Vagina (tissue), 2 donors: Measurements from ENCODE around the gene FLT4. TPM values are rescaled to one million over a fixed set of nuclear protein-coding genes. Genes with fewer than 3 reads are reported as not detected.
"Not testable (repeated sequence)": the region's sequence is repeated elsewhere in the genome, so short reads cannot be mapped to it uniquely, and the experiment has no call there.

Source experiments
- DNase-seq, 2 donors: peaks; one replicate each; pipeline ENCODE4 v3.0.0-alpha.2; 2017; ENCODE audit errors: extremely low spot score in 2 of 2
- H3K27ac ChIP-seq: fragments of 200-600 bp; sonication (generic); one replicate; pipeline ENCODE4 v1.5.1; 2019
- H3K27me3 ChIP-seq: fragments of 200-600 bp; sonication (generic); one replicate; pipeline ENCODE4 v1.5.1; 2019
- H3K36me3 ChIP-seq, 2 donors: fragments of 200-600 bp; sonication (generic); one replicate each; pipeline ENCODE4 v1.5.1; 2017 to 2019
- H3K4me1 ChIP-seq: fragments of 200-600 bp; sonication (generic); one replicate; pipeline ENCODE4 v1.5.1; 2019
- H3K4me3 ChIP-seq, 2 donors: fragments of 200-600 bp; sonication (generic); 1 replicate in 1 of 2; 2 replicates in 1 of 2; pipeline ENCODE4 v1.5.1; 2016 to 2019
- H3K9me3 ChIP-seq: fragments of 200-600 bp; sonication (generic); one replicate; pipeline ENCODE4 v1.5.1; 2019
- POLR2A ChIP-seq, 2 donors: fragments of 450-650 bp; IDR thresholded peaks; one replicate each; pipeline ENCODE4 v1.6.1; 2017; ENCODE audit warnings: antibody characterized with exemption in 2 of 2, mild to moderate bottlenecking in 2 of 2, moderate library complexity in 2 of 2
- POLR2AphosphoS5 ChIP-seq, 2 donors: sonication (generic); formaldehyde crosslinking; IDR thresholded peaks; one replicate each; pipeline ENCODE4 v1.9.0; 2017; ENCODE audit warnings: antibody characterized with exemption in 2 of 2, mild to moderate bottlenecking in 2 of 2, low read depth in 1 of 2; ENCODE audit not compliant: insufficient read depth in 1 of 2
- intact Hi-C: fragments of 100-400 bp; cut with DNase I; formaldehyde crosslinking; loops from one replicate; pipeline ENCODE4 v1.15.1; 2023
- total RNA-seq: library from RNA; depleted of rRNA; stranded (reverse); fragments of >200 nt; gene quantifications from one replicate; pipeline ENCODE4 v1.2.3, GENCODE V29; 2016
- TF ChIP-seq, protein P1 (sequence below), 3 experiments: fragments of 450-650 bp in 2 of 3; fragments of 200-600 bp in 1 of 3; sonication (generic) in 1 of 3; IDR thresholded peaks; one replicate each; pipeline ENCODE4 v1.5.1; 2017 to 2019; ENCODE audit warnings: antibody characterized with exemption in 3 of 3, mild to moderate bottlenecking in 2 of 3, moderate library complexity in 2 of 3

Gene FLT4
- total RNA-seq, 1 donor from 2014 or later: 20.9 TPM

- no peak for DNase-seq
- Histone ChIP-seq H3K4me1 (no peaks in the 10 kb centered on the region), H3K9me3 (no peaks in the 10 kb centered on the region), H3K27ac (no peak overlapping the region), H3K36me3 (no peaks in the 10 kb centered on the region), H3K27me3 (no peaks in the 10 kb centered on the region), H3K4me3 (no peak overlapping the region)
- intact Hi-C loops: no loop called here
- TF ChIP-seq POLR2A (IDR thresholded peaks at IDR 0.05) (no peak), POLR2AphosphoS5 (IDR thresholded peaks at IDR 0.05; ENCODE audit: insufficient read depth in 1 of 2, low read depth in 1 of 2) (no peak)
- TF ChIP-seq, protein P1, sequence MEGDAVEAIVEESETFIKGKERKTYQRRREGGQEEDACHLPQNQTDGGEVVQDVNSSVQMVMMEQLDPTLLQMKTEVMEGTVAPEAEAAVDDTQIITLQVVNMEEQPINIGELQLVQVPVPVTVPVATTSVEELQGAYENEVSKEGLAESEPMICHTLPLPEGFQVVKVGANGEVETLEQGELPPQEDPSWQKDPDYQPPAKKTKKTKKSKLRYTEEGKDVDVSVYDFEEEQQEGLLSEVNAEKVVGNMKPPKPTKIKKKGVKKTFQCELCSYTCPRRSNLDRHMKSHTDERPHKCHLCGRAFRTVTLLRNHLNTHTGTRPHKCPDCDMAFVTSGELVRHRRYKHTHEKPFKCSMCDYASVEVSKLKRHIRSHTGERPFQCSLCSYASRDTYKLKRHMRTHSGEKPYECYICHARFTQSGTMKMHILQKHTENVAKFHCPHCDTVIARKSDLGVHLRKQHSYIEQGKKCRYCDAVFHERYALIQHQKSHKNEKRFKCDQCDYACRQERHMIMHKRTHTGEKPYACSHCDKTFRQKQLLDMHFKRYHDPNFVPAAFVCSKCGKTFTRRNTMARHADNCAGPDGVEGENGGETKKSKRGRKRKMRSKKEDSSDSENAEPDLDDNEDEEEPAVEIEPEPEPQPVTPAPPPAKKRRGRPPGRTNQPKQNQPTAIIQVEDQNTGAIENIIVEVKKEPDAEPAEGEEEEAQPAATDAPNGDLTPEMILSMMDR (IDR thresholded peaks at IDR 0.05): no peak
Measured at GRCh38 chr5:180684623-180685161, 35.3 kb upstream of the FLT4 start.

- H3K27me3 ChIP-seq: no peaks in the 10 kb centered on the region
- no peak for TF ChIP-seq POLR2AphosphoS5 (IDR thresholded peaks at IDR 0.05; ENCODE audit: insufficient read depth in 1 of 2, low read depth in 1 of 2)
- TF ChIP-seq, protein P1 (IDR thresholded peaks at IDR 0.05): no peak
- TF ChIP-seq POLR2A (IDR thresholded peaks at IDR 0.05): no peak
Measured at GRCh38 chr5:180683220-180683922, 34.0 kb upstream of the FLT4 start.

DNA sequence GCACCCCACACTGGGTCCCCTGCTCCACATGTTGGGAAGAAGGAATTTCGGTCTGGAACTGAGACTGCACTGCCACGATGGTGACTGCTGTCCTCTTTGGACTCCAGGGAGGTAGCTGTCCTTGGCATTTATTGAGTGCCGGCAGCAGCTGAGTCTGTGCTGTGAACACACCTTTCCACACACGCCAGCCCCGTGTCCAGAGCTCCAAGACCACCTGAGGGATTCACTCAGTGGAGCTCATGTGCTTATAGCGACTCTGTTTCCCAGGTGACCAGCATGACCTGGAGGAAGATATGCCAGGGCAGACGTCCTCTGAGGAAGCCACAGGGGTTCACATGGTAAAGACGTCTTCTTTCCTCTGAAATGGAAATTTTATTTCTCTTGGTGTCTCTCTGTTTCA lies 33.2 kb upstream of the FLT4 start:
- intact Hi-C loops: no loop called here
- Histone ChIP-seq H3K4me3 (no peak overlapping the region), H3K9me3 (no peaks in the 10 kb centered on the region), H3K4me1 (no peaks in the 10 kb centered on the region), H3K27me3 (no peaks in the 10 kb centered on the region), H3K36me3 (no peaks in the 10 kb centered on the region), H3K27ac (no peak overlapping the region)
- no peak for TF ChIP-seq POLR2AphosphoS5 (IDR thresholded peaks at IDR 0.05; ENCODE audit: insufficient read depth in 1 of 2, low read depth in 1 of 2)
- TF ChIP-seq, protein P1 (IDR thresholded peaks at IDR 0.05): no peak
- TF ChIP-seq POLR2A (IDR thresholded peaks at IDR 0.05): no peak
- no peak for DNase-seq

More at GRCh38 chr5:180683220-180683922, 34.0 kb upstream of the FLT4 start:
- intact Hi-C loops: no loop called here
- H3K36me3 ChIP-seq: no peaks in the 10 kb centered on the region
- DNase-seq: no peak
- no peak overlapping the region for H3K27ac ChIP-seq
- no peaks in the 10 kb centered on the region for H3K4me1 ChIP-seq
- H3K9me3 ChIP-seq: no peaks in the 10 kb centered on the region
- no peak overlapping the region for H3K4me3 ChIP-seq

- not testable (repeated sequence) for H3K27me3 ChIP-seq
Measured at GRCh38 chr5:180682008-180682407, 32.6 kb upstream of the FLT4 start.

GRCh38 chr5:180678319-180678718 lies 28.9 kb upstream of the FLT4 start:
- intact Hi-C loops, H3K36me3 ChIP-seq, DNase-seq, H3K27me3 ChIP-seq, H3K9me3 ChIP-seq, H3K27ac ChIP-seq, H3K4me1 ChIP-seq, H3K4me3 ChIP-seq: not testable (repeated sequence)

More at GRCh38 chr5:180682008-180682407, 32.6 kb upstream of the FLT4 start:
- H3K27ac ChIP-seq, DNase-seq, H3K9me3 ChIP-seq, H3K4me1 ChIP-seq, H3K36me3 ChIP-seq, intact Hi-C loops, H3K4me3 ChIP-seq: not testable (repeated sequence)

- Histone ChIP-seq H3K36me3 (no peaks in the 10 kb centered on the region), H3K27me3 (no peaks in the 10 kb centered on the region), H3K27ac (no peak overlapping the region), H3K9me3 (no peaks in the 10 kb centered on the region), H3K4me1 (peaks cover 6% of the 10 kb centered on the region), H3K4me3 (no peak overlapping the region)
- DNase-seq: peak in 1 of 2 donors; percentile 43
- intact Hi-C loops: no loop called here
- TF ChIP-seq POLR2A (IDR thresholded peaks at IDR 0.05): no peak
- no peak for TF ChIP-seq POLR2AphosphoS5 (IDR thresholded peaks at IDR 0.05; ENCODE audit: insufficient read depth in 1 of 2, low read depth in 1 of 2)
- TF ChIP-seq, protein P1 (IDR thresholded peaks at IDR 0.05): no peak
Measured at GRCh38 chr5:180675036-180675635, 25.7 kb upstream of the FLT4 start.

GRCh38 chr5:180674090-180674475 lies 24.7 kb upstream of the FLT4 start:
- H3K9me3 ChIP-seq, H3K27ac ChIP-seq, intact Hi-C loops, H3K36me3 ChIP-seq, H3K27me3 ChIP-seq, H3K4me1 ChIP-seq: not testable (repeated sequence)
- DNase-seq: peak in 1 of 2 donors; percentile 46
- H3K4me3 ChIP-seq: peak overlapping the region in 1 of 2 donors; percentile 31
